Measurements from ENCODE around the gene PIGM.

PIGM gene

DNA sequence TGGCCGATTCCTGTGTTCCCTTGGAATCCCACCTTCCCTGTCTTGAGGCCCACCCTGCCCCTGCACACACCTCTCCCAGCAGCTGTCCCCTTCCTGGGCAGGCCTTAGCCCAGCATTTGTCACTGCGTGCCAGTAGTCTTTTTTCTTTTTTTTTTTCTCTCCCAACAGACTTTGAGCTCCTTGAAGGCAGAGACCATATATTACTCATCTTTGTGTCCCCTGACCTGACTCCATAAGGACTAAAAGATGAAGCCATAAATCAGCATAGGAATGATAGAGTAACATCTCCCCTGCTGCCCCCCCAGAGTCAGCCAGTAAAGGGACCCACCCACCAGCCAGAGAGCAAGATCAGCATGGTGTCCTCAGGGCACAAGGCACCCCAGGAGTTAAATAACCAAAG, 27.4 kb downstream of the PIGM start:
- no peak overlapping the region for H3K4me3 ChIP-seq (ENCODE audit: low read depth, low read length)
- TF ChIP-seq, protein P1, sequence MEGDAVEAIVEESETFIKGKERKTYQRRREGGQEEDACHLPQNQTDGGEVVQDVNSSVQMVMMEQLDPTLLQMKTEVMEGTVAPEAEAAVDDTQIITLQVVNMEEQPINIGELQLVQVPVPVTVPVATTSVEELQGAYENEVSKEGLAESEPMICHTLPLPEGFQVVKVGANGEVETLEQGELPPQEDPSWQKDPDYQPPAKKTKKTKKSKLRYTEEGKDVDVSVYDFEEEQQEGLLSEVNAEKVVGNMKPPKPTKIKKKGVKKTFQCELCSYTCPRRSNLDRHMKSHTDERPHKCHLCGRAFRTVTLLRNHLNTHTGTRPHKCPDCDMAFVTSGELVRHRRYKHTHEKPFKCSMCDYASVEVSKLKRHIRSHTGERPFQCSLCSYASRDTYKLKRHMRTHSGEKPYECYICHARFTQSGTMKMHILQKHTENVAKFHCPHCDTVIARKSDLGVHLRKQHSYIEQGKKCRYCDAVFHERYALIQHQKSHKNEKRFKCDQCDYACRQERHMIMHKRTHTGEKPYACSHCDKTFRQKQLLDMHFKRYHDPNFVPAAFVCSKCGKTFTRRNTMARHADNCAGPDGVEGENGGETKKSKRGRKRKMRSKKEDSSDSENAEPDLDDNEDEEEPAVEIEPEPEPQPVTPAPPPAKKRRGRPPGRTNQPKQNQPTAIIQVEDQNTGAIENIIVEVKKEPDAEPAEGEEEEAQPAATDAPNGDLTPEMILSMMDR (IDR thresholded peaks at IDR 0.05; ENCODE audit: low read depth, low read length, missing control alignments): no peak
- in situ Hi-C loops (cut with HindIII; ENCODE audit: low sequenced_read_pairs): loop anchor here (25.0 kb wide), 1 partner anchor 217 kb away; the partner anchor contains the start of gene DUSP23
- DNase-seq (ENCODE audit: low read depth): no peak

DNA sequence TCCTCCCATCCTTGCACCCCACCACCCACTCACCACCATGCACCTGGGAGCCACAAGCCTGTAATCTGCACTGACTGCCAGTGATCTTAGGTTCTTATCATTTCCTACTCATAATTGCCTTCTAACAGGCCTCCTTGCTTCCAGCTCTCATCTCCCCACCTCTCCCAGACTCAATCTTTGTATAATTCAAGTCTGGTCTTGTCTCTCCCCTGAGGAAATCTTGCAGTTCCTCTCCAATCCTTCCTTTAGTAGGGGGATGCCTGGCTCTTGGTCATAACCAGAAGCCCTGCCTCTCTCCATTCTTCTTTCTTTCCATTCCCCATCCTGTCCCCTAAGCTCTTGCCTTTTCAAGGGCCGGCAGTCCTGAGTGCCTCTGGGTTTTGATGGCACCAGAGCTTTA, 27.8 kb downstream of the PIGM start:
- TF ChIP-seq, protein P1 (IDR thresholded peaks at IDR 0.05; ENCODE audit: low read depth, low read length, missing control alignments): no peak
- in situ Hi-C loops (cut with HindIII; ENCODE audit: low sequenced_read_pairs): loop anchor here (25.0 kb wide), 1 partner anchor 217 kb away; the partner anchor contains the start of gene DUSP23
- no peak for DNase-seq (ENCODE audit: low read depth)
- H3K4me3 ChIP-seq (ENCODE audit: low read depth, low read length): no peak overlapping the region

GRCh38 chr1:160001440-160001839, 30.4 kb downstream of the PIGM start:
- TF ChIP-seq, protein P1 (IDR thresholded peaks at IDR 0.05; ENCODE audit: low read depth, low read length, missing control alignments): no peak
- no peak for DNase-seq (ENCODE audit: low read depth)
- in situ Hi-C loops (cut with HindIII; ENCODE audit: low sequenced_read_pairs): loop anchor here (25.0 kb wide), 1 partner anchor 214 kb away; the partner anchor contains the start of gene DUSP23
- H3K4me3 ChIP-seq (ENCODE audit: low read depth, low read length): no peak overlapping the region

GRCh38 chr1:159999204-159999603, 32.6 kb downstream of the PIGM start:
- TF ChIP-seq, protein P1 (IDR thresholded peaks at IDR 0.05; ENCODE audit: low read depth, low read length, missing control alignments): no peak
- no peak overlapping the region for H3K4me3 ChIP-seq (ENCODE audit: low read depth, low read length)
- in situ Hi-C loops (cut with HindIII; ENCODE audit: low sequenced_read_pairs): no loop called here
- no peak for DNase-seq (ENCODE audit: low read depth)

GRCh38 chr1:159996653-159997052, 35.1 kb downstream of the PIGM start:
- peak; percentile 67 for DNase-seq (ENCODE audit: low read depth)
- H3K4me3 ChIP-seq (ENCODE audit: low read depth, low read length): no peak overlapping the region
- in situ Hi-C loops (cut with HindIII; ENCODE audit: low sequenced_read_pairs): no loop called here
- TF ChIP-seq, protein P1 (IDR thresholded peaks at IDR 0.05; ENCODE audit: low read depth, low read length, missing control alignments): no peak

GRCh38 chr1:159994896-159995295, 36.9 kb downstream of the PIGM start:
- no peak overlapping the region for H3K4me3 ChIP-seq (ENCODE audit: low read depth, low read length)
- TF ChIP-seq, protein P1 (IDR thresholded peaks at IDR 0.05; ENCODE audit: low read depth, low read length, missing control alignments): no peak
- in situ Hi-C loops (cut with HindIII; ENCODE audit: low sequenced_read_pairs): no loop called here
- no peak for DNase-seq (ENCODE audit: low read depth)
